ENCODE data around the gene NXN.

NXN gene

GRCh38 chr17:828761-829160 is 150.8 kb downstream of the NXN start:
- TF ChIP-seq ZFX (IDR thresholded peaks at IDR 0.05) = no peak
- no peak overlapping the region for H3K27ac ChIP-seq

- TF ChIP-seq CTCF (conservative IDR thresholded peaks at IDR 0.05) (no peak), ZFX (IDR thresholded peaks at IDR 0.05) (no peak)
- H3K27ac ChIP-seq = no peak overlapping the region
Observed at GRCh38 chr17:826778-827177, 152.8 kb downstream of the NXN start.

- TF ChIP-seq CTCF (conservative IDR thresholded peaks at IDR 0.05) (no peak), ZFX (IDR thresholded peaks at IDR 0.05) (no peak)
- no peak overlapping the region for H3K27ac ChIP-seq
Observed at GRCh38 chr17:825216-825615, 154.4 kb downstream of the NXN start.

GRCh38 chr17:824378-824777 is 155.2 kb downstream of the NXN start:
- TF ChIP-seq ZFX (IDR thresholded peaks at IDR 0.05) (no peak), CTCF (conservative IDR thresholded peaks at IDR 0.05) (no peak)
- no peak overlapping the region for H3K27ac ChIP-seq

GRCh38 chr17:823501-823902 is 156.1 kb downstream of the NXN start:
- no peak overlapping the region for H3K27ac ChIP-seq
- no peak for TF ChIP-seq ZFX (IDR thresholded peaks at IDR 0.05)
- no peak for TF ChIP-seq CTCF (conservative IDR thresholded peaks at IDR 0.05)

GRCh38 chr17:819251-819650 is 160.3 kb downstream of the NXN start:
- no peak overlapping the region for H3K27ac ChIP-seq
- TF ChIP-seq CTCF (conservative IDR thresholded peaks at IDR 0.05) = no peak
- no peak for TF ChIP-seq ZFX (IDR thresholded peaks at IDR 0.05)

- TF ChIP-seq ZFX (IDR thresholded peaks at IDR 0.05) (no peak), CTCF (conservative IDR thresholded peaks at IDR 0.05) (no peak)
- H3K27ac ChIP-seq = no peak overlapping the region
Observed at GRCh38 chr17:814371-814770, 165.2 kb downstream of the NXN start.

GRCh38 chr17:812638-813204 is 166.9 kb downstream of the NXN start:
- H3K27ac ChIP-seq = no peak overlapping the region
- TF ChIP-seq ZFX (IDR thresholded peaks at IDR 0.05) = no peak
- TF ChIP-seq CTCF (conservative IDR thresholded peaks at IDR 0.05) = no peak

All from C4-2B (cell line).